ENCODE measurements around the gene RET.

The RET gene

GRCh38 chr10:43111101-43111500 is 34.2 kb downstream of the RET start:
- no peak for FAIRE-seq

DNA sequence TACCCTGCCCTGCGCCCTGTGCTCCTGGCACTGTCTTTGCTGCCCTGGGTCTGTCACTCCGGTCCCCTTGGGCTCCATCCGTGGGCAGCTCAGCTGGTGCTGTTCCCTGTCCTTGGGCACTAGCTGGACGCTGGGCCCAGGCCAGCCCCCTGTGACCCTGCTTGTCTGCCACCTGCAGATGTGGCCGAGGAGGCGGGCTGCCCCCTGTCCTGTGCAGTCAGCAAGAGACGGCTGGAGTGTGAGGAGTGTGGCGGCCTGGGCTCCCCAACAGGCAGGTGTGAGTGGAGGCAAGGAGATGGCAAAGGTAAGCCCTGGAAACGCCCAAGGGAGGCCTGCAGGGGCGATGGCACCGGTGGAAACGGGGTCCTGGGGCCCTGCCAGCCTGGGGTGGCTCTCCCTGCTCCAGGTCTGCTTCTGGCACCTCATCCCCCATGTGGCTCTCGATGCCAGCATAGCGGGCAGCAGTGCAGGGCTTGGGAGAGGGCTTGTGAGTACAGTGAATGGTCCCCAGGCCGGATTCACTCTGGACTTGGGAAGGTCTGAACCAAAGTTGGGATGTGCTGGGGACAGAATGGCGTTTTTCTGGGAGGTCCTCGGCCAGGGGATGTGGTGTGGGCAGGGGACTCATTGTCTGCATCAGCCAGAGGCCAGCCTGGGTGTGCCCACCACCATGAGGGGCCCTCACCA is 35.2 kb downstream of the RET start:
- FAIRE-seq, result no peak

DNA sequence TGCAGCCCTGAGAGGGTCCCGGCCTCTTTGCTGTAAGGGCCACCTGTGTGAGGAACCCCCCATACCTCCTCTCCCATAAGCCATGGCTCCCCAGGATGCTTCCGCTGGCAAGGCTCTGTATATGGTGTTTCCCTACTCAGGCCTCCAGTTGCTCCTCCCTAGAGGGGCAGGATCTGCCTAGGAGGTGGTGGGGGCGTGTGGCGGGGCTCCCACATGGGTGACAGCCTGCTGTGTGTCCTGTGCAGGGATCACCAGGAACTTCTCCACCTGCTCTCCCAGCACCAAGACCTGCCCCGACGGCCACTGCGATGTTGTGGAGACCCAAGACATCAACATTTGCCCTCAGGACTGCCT is 35.7 kb downstream of the RET start:
- FAIRE-seq, result no peak

DNA sequence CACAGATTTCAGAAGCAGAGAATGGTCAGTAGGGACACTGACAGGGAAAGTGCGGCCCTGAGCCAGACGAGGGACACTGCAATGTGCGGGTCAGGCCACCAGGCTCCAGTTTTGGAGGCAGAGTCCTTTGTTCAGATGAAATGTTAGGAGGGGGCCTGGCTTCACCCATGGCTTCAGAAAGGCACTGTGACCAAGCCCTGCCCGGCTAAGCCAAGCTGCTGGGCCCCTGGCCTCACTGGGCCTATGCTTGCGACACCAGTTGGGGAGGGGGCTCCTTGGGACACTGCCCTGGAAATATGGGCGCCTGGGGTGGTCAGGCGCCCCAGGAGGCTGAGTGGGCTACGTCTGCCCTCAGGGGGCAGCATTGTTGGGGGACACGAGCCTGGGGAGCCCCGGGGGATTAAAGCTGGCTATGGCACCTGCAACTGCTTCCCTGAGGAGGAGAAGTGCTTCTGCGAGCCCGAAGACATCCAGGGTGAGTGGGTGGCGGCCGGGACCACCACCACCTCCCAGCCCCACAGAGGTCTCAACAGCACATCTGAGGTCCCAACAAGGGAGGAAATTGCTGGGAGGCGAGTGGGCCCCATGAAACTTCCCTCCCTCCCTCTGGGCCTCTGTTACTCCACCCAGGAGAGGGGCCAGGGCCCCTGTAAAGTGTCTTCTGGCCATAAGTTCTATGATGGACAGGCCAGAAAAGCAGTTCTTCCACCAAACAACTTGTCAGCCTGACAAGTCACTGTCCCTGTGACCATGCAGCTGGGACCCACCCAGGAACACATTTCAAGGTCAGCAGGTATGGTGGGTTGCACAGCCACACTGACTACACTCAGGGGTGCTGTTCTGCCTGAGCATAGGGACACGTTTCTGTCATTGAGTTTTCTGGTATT is 36.6 kb downstream of the RET start:
- no peak for FAIRE-seq

DNA sequence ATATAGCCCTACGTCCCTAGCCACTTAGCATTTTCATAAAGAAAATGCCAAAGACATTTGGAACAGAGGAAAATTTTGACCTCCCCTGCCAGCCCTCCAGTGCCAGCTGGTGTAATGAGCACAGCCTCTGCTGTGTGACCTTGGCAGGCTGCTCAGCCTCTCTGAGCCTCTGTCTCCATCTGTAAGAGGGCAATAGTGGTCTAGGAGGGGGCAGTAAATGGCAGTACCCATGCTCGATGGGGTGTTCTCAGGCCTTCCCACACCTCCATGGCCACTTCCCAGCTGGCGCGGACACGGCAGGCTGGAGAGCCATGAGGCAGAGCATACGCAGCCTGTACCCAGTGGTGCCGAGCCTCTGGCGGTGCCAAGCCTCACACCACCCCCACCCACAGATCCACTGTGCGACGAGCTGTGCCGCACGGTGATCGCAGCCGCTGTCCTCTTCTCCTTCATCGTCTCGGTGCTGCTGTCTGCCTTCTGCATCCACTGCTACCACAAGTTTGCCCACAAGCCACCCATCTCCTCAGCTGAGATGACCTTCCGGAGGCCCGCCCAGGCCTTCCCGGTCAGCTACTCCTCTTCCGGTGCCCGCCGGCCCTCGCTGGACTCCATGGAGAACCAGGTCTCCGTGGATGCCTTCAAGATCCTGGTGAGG is 37.3 kb downstream of the RET start:
- FAIRE-seq, result no peak

DNA sequence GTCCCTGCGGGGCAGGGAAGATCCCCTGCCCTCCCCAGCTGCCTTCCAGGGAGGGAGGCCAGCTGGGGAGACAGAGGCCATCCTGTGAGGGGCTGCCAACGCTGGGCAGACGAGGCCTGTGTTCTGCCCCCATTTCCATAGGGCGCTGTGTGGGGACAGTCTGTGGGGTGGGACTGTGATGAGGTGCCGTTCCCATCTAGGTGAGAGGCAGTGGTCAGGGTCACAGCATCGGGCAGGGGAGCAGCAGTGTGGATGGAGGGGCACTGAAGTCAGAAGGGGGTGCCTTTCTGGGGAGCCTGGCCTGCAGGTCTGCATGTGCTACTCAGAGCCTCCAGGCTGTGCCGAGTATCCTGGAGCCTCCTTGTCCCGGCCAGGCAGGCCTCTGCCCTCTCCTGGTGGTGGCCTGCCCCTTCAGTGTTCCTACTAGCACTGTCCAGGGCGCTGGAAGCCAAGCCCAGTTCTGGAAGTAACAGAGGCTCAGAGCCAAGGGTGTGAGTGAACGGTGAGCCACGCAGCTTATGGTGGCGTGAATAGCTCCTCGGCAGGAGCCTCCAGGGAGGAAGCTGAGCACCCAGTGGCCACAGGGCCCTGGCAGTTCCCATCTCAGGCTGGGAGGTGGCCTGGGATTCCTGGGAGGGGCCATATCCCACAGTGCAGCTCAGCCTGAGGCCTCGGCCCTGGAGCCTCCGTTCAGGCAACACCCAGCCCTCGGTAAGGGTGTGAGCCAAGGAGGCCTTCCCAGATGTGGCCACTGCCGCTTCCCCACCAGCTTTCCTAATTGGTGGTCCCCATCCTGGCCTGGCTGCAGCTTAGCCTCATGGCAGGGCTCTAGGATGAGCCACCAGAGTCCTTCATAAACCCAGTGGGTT is 38.1 kb downstream of the RET start:
- no peak for FAIRE-seq

DNA sequence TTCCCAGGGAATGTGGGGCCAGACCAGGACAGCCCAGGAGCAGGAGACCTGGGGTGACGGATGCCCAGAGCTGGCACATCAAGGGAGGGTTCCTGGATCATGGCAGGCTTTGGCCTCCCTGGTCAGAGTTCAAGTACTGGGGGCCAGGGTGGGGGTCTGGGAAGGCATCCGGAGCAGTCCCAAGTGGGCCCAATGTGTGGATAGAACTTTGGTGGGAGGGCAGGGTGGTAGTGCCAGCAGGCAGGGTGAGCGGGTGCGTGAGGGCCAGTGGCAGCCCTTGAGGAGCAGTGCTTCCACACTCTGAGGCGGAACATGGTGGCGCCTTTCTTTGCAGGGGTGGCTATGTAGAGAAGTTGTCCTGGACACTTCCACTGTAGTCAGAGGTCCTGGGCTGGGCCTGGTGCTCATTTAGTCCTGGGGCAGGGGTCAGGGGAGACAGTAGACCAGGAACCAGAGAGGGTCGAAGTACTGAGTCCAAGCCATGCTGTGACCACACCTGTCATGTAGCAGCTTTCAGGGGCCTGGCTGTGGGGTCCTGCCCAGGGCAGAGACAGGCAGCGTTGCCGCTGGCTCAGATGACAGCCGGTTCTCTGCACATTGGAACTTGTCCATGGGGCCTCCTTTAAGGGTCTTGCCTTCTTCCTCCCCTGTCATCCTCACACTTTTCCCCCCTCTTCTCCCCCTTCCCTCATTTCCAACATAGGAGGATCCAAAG is 39.2 kb downstream of the RET start:
- no peak for FAIRE-seq

GRCh38 chr10:43116596-43116995 is 39.7 kb downstream of the RET start:
- FAIRE-seq, result no peak

DNA sequence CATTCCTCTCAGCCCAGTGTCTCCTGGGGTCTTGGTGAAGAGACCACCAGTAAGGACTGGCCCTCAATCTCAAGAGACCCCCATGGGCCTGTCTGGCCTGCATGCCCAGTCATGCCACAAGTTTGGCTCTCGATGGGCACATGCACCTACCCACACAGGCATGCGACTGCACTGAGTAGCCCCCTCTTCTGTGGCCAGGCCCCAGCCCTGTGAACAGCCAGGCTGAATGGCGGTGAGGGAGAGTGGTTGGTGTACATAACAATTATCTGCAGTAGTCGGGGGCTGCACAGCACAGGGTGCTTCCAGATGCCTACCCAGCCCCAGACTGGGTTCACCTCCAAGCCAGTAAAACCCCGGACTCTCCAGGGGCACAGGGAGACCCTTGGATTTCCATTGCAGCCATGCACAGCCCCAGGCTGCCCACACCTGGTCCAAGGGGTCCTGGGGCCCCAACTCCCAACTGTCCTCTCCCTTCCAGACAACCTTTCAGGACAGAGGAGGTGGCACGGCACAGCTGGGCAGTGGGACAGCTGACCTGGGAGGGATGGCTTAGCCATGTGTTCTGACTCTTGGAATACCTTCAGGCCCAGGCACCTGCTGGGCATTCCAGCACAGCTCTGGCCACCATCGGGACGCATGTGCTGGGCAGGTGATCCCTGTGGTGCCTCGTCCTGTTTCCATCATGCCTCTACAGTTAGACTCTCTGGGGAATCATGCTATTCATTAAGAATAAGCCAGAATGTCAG is 40.3 kb downstream of the RET start:
- no peak for FAIRE-seq

GRCh38 chr10:43117777-43118583 is 41.1 kb downstream of the RET start:
- FAIRE-seq, result no peak

GRCh38 chr10:43118631-43119415 is 42.0 kb downstream of the RET start:
- FAIRE-seq, result no peak

DNA sequence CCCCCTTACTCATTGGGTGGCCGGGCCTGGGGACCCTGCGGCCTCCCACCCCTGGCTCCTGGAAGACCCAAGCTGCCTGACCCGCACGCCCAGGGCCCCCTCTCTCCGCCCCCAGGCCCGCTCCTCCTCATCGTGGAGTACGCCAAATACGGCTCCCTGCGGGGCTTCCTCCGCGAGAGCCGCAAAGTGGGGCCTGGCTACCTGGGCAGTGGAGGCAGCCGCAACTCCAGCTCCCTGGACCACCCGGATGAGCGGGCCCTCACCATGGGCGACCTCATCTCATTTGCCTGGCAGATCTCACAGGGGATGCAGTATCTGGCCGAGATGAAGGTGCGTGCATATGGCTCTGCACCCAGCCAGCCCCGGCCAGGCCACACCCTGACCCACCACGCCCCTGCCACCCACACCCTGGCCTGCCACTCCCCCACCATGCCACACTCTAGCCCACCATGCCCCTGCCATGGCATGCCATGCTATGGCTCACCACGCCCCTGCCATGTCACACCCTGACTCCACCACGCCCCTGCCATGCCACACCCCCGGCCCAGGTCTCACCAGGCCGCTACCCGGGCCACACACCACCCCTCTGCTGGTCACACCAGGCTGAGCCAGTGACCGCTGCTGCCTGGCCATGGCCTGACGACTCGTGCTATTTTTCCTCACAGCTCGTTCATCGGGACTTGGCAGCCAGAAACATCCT is 42.7 kb downstream of the RET start:
- no peak for FAIRE-seq

DNA sequence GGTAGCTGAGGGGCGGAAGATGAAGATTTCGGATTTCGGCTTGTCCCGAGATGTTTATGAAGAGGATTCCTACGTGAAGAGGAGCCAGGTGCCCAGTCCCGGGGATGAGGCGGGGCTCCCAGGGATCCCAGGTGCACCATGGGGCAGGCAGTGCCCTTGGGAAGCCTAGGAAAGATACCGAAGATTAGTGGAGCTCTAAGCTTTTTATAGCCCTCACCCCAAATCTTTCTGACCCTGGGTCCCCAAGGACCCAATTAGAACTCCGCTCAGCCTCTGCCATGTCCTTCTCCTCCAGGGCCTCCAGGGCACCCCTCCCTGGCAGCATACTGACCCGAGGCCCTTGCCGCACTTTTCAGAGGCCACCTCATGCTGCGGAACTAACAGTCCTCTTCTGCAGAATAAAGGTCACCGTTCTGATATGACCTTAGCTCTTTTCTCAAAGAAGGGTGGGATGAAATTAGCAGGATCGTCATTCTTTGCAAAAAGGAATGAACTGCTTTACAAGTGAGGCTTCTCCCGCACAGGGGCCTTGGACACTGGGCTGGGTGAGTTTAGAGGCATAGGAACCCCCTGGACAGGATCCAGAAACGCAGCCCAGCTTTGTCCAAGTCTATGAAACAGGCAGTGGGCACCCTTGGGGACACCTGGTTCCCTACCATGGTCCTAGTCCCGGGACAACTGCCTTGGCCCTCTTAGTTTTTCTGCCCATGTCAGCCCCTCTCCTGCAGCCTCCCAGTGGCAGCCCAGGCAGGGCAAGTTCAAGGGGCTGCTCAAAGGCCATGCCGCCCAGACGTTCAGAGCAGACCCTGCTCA is 43.5 kb downstream of the RET start:
- no peak for FAIRE-seq

- no peak for FAIRE-seq
Observed at GRCh38 chr10:43120929-43121314, 44.1 kb downstream of the RET start.

DNA sequence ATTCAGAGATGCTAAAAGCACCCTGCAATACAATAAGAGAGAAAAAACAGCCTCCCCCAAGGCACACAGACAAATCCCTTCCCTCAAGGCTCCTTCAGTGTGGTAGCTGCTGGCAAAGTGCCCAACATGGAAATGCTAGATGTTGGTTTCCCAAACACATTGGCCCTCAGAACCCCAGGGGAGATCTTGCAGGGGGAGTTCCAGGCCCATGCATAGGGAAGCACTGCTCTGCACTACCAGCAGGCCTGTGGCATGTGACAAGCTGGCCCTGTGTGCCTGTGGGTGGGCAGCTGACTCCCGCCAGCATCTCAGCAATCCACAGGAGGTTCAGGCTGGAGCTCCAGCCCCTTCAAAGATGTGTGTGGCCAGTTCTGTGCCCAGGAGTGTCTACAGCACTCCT is 44.6 kb downstream of the RET start:
- no peak for FAIRE-seq

GRCh38 chr10:43122096-43122495 is 45.2 kb downstream of the RET start:
- FAIRE-seq, result no peak

GRCh38 chr10:43122826-43123225 is 46.0 kb downstream of the RET start:
- no peak for FAIRE-seq

- no peak for FAIRE-seq
Observed at GRCh38 chr10:43123361-43124093, 46.7 kb downstream of the RET start.

All from TTC549 (cell line).